Hepatocyte (in vitro differentiated cells): ENCODE results near the gene TBC1D24. TPM values are rescaled to one million over a fixed set of nuclear protein-coding genes. Genes with fewer than 3 reads are reported as not detected.

Experiments
- DNase-seq: peaks from one replicate; pipeline ENCODE4 v3.0.0-alpha.2; 2016; ENCODE audit warnings: low spot score
- H2AFZ ChIP-seq: fragments of 200-600 bp; sonication (generic); 2 replicates; pipeline ENCODE4 v1.6.0; 2016; ENCODE audit warnings: antibody characterized with exemption, mild to moderate bottlenecking
- H3K27ac ChIP-seq: fragments of 200-600 bp; sonication (generic); 2 replicates; pipeline ENCODE4 v1.5.1; 2016; ENCODE audit warnings: mild to moderate bottlenecking
- H3K27me3 ChIP-seq: fragments of 200-600 bp; sonication (generic); 2 replicates; pipeline ENCODE4 v1.6.1; 2016
- H3K36me3 ChIP-seq: fragments of 200-600 bp; sonication (generic); replicated peaks from 2 replicates; pipeline ENCODE4 v1.5.1; 2016; ENCODE audit warnings: low read depth; ENCODE audit not compliant: insufficient read depth
- H3K4me1 ChIP-seq: fragments of 200-600 bp; sonication (generic); 2 replicates; pipeline ENCODE4 v1.5.1; 2016; ENCODE audit warnings: mild to moderate bottlenecking, moderate library complexity; ENCODE audit not compliant: insufficient read depth
- H3K4me2 ChIP-seq: fragments of 200-600 bp; sonication (generic); 2 replicates; pipeline ENCODE4 v1.6.0; 2016
- H3K4me3 ChIP-seq: fragments of 200-600 bp; sonication (generic); 2 replicates; pipeline ENCODE4 v1.5.1; 2016; ENCODE audit warnings: mild to moderate bottlenecking
- H3K79me2 ChIP-seq: fragments of 200-600 bp; sonication (generic); 2 replicates; pipeline ENCODE4 v1.6.0; 2017; ENCODE audit warnings: mild to moderate bottlenecking
- H3K9me2 ChIP-seq: fragments of 200-600 bp; sonication (generic); replicated peaks from 2 replicates; pipeline ENCODE4 v1.6.0; 2017; ENCODE audit warnings: mild to moderate bottlenecking; ENCODE audit not compliant: insufficient read depth
- H3K9me3 ChIP-seq: fragments of 200-600 bp; sonication (generic); 2 replicates; pipeline ENCODE4 v1.5.1; 2016; ENCODE audit warnings: low read depth, mild to moderate bottlenecking
- H4K20me1 ChIP-seq: fragments of 200-600 bp; sonication (generic); 2 replicates; pipeline ENCODE4 v1.6.0; 2016; ENCODE audit warnings: mild to moderate bottlenecking; ENCODE audit not compliant: insufficient read depth, poor library complexity, severe bottlenecking
- EZH2 ChIP-seq: fragments of 200-600 bp; sonication (generic); IDR thresholded peaks from 2 replicates; pipeline ENCODE4 v1.6.1; 2016; ENCODE audit warnings: antibody characterized with exemption, mild to moderate bottlenecking, borderline replicate concordance
- EZH2phosphoT487 ChIP-seq: fragments of 200-600 bp; sonication (generic); IDR thresholded peaks from one replicate; pipeline ENCODE4 v1.6.1; 2018; ENCODE audit warnings: antibody characterized with exemption, mild to moderate bottlenecking, low read depth, moderate library complexity; ENCODE audit not compliant: unreplicated experiment, severe bottlenecking
- WGBS: methylation state at CpG from one replicate; pipeline ENCODE4 v1.1.6; 2016; ENCODE audit warnings: low lambda C conversion rate; ENCODE audit errors: missing lambda C conversion rate; 5-methylcytosine and 5-hydroxymethylcytosine counted together
- polyA plus RNA-seq: library from polyadenylated mRNA; unstranded; fragments of >200 nt; fragmentation: Nextera tagmentation; extraction: Ambion mirVana; gene quantifications from 2 replicates; pipeline ENCODE4 v1.2.1, GENCODE V29; 2016
- total RNA-seq: library from RNA; depleted of rRNA; stranded (reverse); fragments of >200 nt; gene quantifications from 2 replicates; pipeline ENCODE4 v1.2.3, GENCODE V29; 2014
- TF ChIP-seq, protein P1 (sequence below): fragments of 200-600 bp; sonication (generic); IDR thresholded peaks from 2 replicates; pipeline ENCODE4 v1.5.1; 2016; ENCODE audit warnings: antibody characterized with exemption, mild to moderate bottlenecking; ENCODE audit not compliant: poor library complexity

The TBC1D24 gene
- total and polyA plus RNA-seq, 2 experiments from 2014 or later = 8.3 to 13.6 TPM

GRCh38 chr16:2515180-2515851, 40.4 kb downstream of the TBC1D24 start:
- Histone ChIP-seq H3K4me2 (peak overlapping the region; percentile 98), H3K27me3 (no peaks in the 10 kb centered on the region), H3K79me2 (peaks cover 60% of the 10 kb centered on the region), H3K9me2 (no peaks in the 10 kb centered on the region), H3K4me1 (peaks cover 37% of the 10 kb centered on the region), H3K36me3 (no peaks in the 10 kb centered on the region), H3K9me3 (no peaks in the 10 kb centered on the region), H2AFZ (no peak overlapping the region), H4K20me1 (peaks cover 57% of the 10 kb centered on the region), H3K4me3 (peak overlapping the region; percentile 99), H3K27ac (peak overlapping the region; percentile 100)
- no peak for TF ChIP-seq EZH2
- no peak for TF ChIP-seq EZH2phosphoT487
- TF ChIP-seq, protein P1, sequence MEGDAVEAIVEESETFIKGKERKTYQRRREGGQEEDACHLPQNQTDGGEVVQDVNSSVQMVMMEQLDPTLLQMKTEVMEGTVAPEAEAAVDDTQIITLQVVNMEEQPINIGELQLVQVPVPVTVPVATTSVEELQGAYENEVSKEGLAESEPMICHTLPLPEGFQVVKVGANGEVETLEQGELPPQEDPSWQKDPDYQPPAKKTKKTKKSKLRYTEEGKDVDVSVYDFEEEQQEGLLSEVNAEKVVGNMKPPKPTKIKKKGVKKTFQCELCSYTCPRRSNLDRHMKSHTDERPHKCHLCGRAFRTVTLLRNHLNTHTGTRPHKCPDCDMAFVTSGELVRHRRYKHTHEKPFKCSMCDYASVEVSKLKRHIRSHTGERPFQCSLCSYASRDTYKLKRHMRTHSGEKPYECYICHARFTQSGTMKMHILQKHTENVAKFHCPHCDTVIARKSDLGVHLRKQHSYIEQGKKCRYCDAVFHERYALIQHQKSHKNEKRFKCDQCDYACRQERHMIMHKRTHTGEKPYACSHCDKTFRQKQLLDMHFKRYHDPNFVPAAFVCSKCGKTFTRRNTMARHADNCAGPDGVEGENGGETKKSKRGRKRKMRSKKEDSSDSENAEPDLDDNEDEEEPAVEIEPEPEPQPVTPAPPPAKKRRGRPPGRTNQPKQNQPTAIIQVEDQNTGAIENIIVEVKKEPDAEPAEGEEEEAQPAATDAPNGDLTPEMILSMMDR = no peak
- no peak for DNase-seq
- WGBS = 36% methylated on average over 14 of the region's 14 CpGs

DNA sequence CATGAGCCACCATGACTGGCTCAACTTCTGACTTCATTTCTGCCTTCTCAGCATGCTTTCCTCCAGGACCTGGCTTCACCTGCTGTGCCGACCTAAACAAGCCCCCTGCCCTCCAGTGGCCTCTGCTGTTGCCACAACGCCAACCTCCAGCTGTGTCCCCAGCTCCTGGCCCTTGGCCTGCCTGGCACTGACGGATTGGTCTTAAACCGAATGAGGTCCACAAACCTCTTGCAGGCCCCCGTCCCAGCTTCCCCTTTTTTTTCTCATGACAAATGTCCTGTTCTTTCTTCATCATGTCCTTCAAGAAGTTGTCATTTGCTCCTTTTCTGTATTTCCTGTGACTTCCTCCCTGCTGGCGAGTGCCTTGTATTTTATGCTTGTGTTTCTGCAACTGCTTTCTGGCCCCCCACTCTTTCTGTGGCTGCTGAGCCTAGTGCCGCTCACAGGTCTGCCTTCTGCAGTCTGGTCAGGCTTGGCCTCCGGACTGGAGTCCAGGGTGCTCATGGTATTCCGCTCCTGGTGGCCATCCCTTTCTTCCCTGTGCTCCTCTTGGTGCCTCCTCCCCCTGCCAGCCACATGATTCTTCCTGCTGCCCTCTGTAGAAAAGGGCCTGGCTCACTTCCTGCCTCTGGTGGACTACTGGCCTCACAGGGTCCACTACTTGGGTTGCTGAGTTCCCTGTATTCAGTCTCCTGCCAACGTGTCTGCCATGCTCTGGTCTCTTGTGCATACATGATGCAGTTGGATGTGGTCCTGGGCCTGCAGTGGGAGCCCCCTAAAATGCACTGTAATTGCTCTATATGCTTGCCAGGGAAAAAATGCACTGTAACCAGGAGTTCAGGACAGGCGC, 41.7 kb downstream of the TBC1D24 start:
- H3K4me2 ChIP-seq = peak overlapping the region; percentile 98
- no peak overlapping the region for H2AFZ ChIP-seq
- H3K27me3 ChIP-seq = no peaks in the 10 kb centered on the region
- TF ChIP-seq, protein P1 = no peak
- TF ChIP-seq EZH2 (no peak), EZH2phosphoT487 (no peak)
- no peak overlapping the region for H3K4me3 ChIP-seq
- no peak for DNase-seq
- H3K4me1 ChIP-seq = peaks cover 43% of the 10 kb centered on the region
- H3K79me2 ChIP-seq = peaks cover 70% of the 10 kb centered on the region
- H3K27ac ChIP-seq = no peak overlapping the region
- 91% methylated on average over 11 of the region's 11 CpGs for WGBS
- no peaks in the 10 kb centered on the region for H3K9me2 ChIP-seq
- peaks cover 57% of the 10 kb centered on the region for H4K20me1 ChIP-seq
- H3K9me3 ChIP-seq = no peaks in the 10 kb centered on the region
- H3K36me3 ChIP-seq = no peaks in the 10 kb centered on the region

DNA sequence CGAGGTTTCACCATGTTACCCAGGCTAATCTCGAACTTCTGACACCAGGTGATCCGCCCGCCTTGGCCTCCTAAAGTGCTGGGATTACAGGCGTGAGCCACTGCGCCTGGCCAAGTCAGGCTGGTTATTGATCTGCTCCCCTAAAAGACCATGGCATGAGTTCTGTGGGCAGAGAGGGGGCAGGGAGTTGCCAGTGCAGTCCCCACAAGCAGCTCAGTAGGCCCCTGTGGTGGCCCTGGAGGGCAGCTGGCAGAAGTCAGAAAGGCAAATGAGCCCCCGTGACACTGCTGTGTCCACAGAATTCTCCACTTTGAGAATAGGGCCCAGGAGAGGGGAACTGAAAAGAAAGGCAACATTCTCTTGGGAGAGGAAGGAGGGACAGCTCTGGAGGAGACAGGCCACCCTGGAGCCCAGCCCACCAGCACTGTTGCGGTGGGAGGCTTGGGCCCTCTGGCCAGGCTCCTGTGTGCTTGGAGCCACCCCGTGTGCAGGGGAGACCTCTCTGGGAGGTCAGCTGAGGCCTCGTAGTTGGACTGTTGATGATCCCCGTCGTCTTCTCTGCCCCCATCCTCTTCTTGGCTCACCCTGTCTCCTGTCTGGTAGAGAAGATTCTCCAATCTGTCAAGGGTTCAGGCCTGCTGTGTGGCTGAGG, 43.2 kb downstream of the TBC1D24 start:
- 89% methylated on average over 12 of the region's 12 CpGs for WGBS
- no peak overlapping the region for H3K4me3 ChIP-seq
- H3K79me2 ChIP-seq = peaks cover 85% of the 10 kb centered on the region
- H3K36me3 ChIP-seq = no peaks in the 10 kb centered on the region
- no peaks in the 10 kb centered on the region for H3K9me3 ChIP-seq
- TF ChIP-seq, protein P1 = no peak
- no peak for TF ChIP-seq EZH2
- TF ChIP-seq EZH2phosphoT487 = no peak
- no peaks in the 10 kb centered on the region for H3K9me2 ChIP-seq
- H2AFZ ChIP-seq = no peak overlapping the region
- no peaks in the 10 kb centered on the region for H3K27me3 ChIP-seq
- H4K20me1 ChIP-seq = peaks cover 58% of the 10 kb centered on the region
- H3K27ac ChIP-seq = no peak overlapping the region
- H3K4me1 ChIP-seq = peaks cover 37% of the 10 kb centered on the region
- peak overlapping the region; percentile 98 for H3K4me2 ChIP-seq
- DNase-seq = no peak
